ENCODE measurements around the gene AUTS2. TPM values are rescaled to one million over a fixed set of nuclear protein-coding genes. Genes with fewer than 3 reads are reported as not detected.
A peak's percentile ranks its signal among the peaks of the same experiment; 100 is the strongest.

Gene AUTS2
- polyA plus RNA-seq, 1 donor (not counting 4 experiments of a cell fraction or from before 2014, with no cell fraction given): 4.7 TPM

DNA sequence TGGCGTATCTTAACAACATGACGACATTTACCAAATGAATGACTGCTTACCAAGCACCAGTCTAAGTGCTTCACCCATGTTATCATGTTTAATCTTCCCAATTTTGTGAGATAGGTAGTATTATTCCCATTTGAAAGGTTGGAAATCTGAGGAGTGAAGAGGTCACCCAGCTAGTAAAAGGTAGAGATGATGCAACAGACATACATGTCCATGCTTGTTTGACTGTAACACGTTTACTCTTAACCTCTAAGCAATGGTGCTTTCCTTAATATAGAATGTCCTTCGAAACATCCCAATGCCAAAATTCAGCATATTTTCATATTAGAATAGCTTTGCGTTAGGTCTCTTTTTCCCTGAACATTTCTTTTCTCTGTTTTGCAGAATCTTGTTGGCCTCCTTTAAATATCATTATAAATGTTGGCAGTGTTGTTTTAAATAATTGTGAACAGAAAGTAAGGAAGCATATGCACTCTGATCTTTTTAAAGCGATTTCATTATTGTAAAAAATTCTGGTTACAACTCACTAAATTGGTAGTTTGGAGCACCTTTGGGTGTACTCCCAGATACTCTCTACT, 722.8 kb downstream of the AUTS2 start:
- dilution Hi-C loops (cut with MboI; ENCODE audit: extremely low pct_ligation_motif_present, low sequenced_read_pairs): no loop called here
- H3K9me3 ChIP-seq (ENCODE audit: control insufficient read depth, low read depth, low read length): no peaks in the 10 kb centered on the region
- DNase-seq (ENCODE audit: low read depth, low spot score) (no peak), FAIRE-seq (peak; percentile 84)
- no peaks in the 10 kb centered on the region for H3K36me3 ChIP-seq (ENCODE audit: control insufficient read depth in 2 of 2, extremely low read depth in 1 of 2, insufficient read depth in 2 of 2, low read length in 2 of 2)
- H4K20me1 ChIP-seq (ENCODE audit: control insufficient read depth, extremely low read depth, insufficient read depth, low read length): no peaks in the 10 kb centered on the region
- no peak for TF ChIP-seq EZH2 (IDR thresholded peaks at IDR 0.05; ENCODE audit: low read length)
- TF ChIP-seq, protein P1, sequence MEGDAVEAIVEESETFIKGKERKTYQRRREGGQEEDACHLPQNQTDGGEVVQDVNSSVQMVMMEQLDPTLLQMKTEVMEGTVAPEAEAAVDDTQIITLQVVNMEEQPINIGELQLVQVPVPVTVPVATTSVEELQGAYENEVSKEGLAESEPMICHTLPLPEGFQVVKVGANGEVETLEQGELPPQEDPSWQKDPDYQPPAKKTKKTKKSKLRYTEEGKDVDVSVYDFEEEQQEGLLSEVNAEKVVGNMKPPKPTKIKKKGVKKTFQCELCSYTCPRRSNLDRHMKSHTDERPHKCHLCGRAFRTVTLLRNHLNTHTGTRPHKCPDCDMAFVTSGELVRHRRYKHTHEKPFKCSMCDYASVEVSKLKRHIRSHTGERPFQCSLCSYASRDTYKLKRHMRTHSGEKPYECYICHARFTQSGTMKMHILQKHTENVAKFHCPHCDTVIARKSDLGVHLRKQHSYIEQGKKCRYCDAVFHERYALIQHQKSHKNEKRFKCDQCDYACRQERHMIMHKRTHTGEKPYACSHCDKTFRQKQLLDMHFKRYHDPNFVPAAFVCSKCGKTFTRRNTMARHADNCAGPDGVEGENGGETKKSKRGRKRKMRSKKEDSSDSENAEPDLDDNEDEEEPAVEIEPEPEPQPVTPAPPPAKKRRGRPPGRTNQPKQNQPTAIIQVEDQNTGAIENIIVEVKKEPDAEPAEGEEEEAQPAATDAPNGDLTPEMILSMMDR (optimal IDR thresholded peaks at IDR 0.05 in 1 of 3, IDR thresholded peaks at IDR 0.05 in 1 of 3, conservative IDR thresholded peaks at IDR 0.05 in 1 of 3; ENCODE audit: extremely low read depth in 1 of 3, insufficient read depth in 2 of 3, low read length in 3 of 3): no peak
- peak overlapping the region in 1 of 3 experiments; percentile 31 for H3K4me3 ChIP-seq (ENCODE audit: control insufficient read depth in 2 of 3, extremely low read depth in 1 of 3, insufficient read depth in 2 of 3, low read depth in 1 of 3, low read length in 3 of 3)
- no peaks in the 10 kb centered on the region for H3K9me1 ChIP-seq (ENCODE audit: control insufficient read depth, extremely low read depth, insufficient read depth, low read length)
- no peaks in the 10 kb centered on the region for H3K79me2 ChIP-seq (ENCODE audit: control insufficient read depth, insufficient read depth, low read length)
- H3K27ac ChIP-seq (ENCODE audit: control insufficient read depth, insufficient read depth, low read length): peak overlapping the region; percentile 50
- peak overlapping the region; percentile 59 for H3K4me2 ChIP-seq (ENCODE audit: control insufficient read depth, extremely low read depth, insufficient read depth, low read depth, low read length)
- H3K27me3 ChIP-seq (ENCODE audit: control insufficient read depth, extremely low read depth, insufficient read depth, low read length): no peaks in the 10 kb centered on the region
- peaks cover 40% of the 10 kb centered on the region for H3K4me1 ChIP-seq (ENCODE audit: control insufficient read depth, extremely low read depth, insufficient read depth, low read length)
- no peak overlapping the region for H3K9ac ChIP-seq (ENCODE audit: control insufficient read depth, extremely low read depth, insufficient read depth, low read length)
- H2AFZ ChIP-seq (ENCODE audit: control insufficient read depth, low read length): no peak overlapping the region

DNA sequence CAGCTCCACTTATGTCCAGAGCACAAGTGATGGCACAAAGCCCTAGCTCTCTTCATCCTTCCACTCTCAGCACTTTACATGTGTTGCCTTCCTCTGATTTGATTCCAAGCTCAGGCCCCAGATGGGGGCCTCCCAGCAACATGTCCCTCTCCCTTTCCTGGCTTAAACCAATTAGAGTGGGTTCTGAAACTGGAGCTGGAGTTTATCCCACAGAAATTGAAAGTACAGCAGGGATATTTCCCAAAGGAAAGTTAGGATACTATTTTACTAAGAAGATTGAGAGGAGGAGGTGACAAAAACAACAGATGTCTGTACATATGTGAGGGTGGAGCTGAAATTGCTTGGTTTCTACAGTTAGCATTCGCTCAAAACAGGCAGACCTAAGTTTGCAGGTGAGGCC, 724.6 kb downstream of the AUTS2 start:
- H3K27me3 ChIP-seq (ENCODE audit: control insufficient read depth, extremely low read depth, insufficient read depth, low read length): no peaks in the 10 kb centered on the region
- H3K27ac ChIP-seq (ENCODE audit: control insufficient read depth, insufficient read depth, low read length): no peak overlapping the region
- H3K79me2 ChIP-seq (ENCODE audit: control insufficient read depth, insufficient read depth, low read length): no peaks in the 10 kb centered on the region
- H3K4me1 ChIP-seq (ENCODE audit: control insufficient read depth, extremely low read depth, insufficient read depth, low read length): peaks cover 29% of the 10 kb centered on the region
- TF ChIP-seq EZH2 (IDR thresholded peaks at IDR 0.05; ENCODE audit: low read length): no peak
- TF ChIP-seq, protein P1 (optimal IDR thresholded peaks at IDR 0.05 in 1 of 3, IDR thresholded peaks at IDR 0.05 in 1 of 3, conservative IDR thresholded peaks at IDR 0.05 in 1 of 3; ENCODE audit: extremely low read depth in 1 of 3, insufficient read depth in 2 of 3, low read length in 3 of 3): no peak
- no peak overlapping the region for H3K4me2 ChIP-seq (ENCODE audit: control insufficient read depth, extremely low read depth, insufficient read depth, low read depth, low read length)
- DNase-seq (ENCODE audit: low read depth, low spot score) (no peak), FAIRE-seq (no peak)
- no peak overlapping the region for H3K4me3 ChIP-seq (ENCODE audit: control insufficient read depth in 2 of 3, extremely low read depth in 1 of 3, insufficient read depth in 2 of 3, low read depth in 1 of 3, low read length in 3 of 3)
- H3K36me3 ChIP-seq (ENCODE audit: control insufficient read depth in 2 of 2, extremely low read depth in 1 of 2, insufficient read depth in 2 of 2, low read length in 2 of 2): no peaks in the 10 kb centered on the region
- H4K20me1 ChIP-seq (ENCODE audit: control insufficient read depth, extremely low read depth, insufficient read depth, low read length): no peaks in the 10 kb centered on the region
- no peaks in the 10 kb centered on the region for H3K9me1 ChIP-seq (ENCODE audit: control insufficient read depth, extremely low read depth, insufficient read depth, low read length)
- no peak overlapping the region for H2AFZ ChIP-seq (ENCODE audit: control insufficient read depth, low read length)
- dilution Hi-C loops (cut with MboI; ENCODE audit: extremely low pct_ligation_motif_present, low sequenced_read_pairs): no loop called here
- H3K9ac ChIP-seq (ENCODE audit: control insufficient read depth, extremely low read depth, insufficient read depth, low read length): no peak overlapping the region
- H3K9me3 ChIP-seq (ENCODE audit: control insufficient read depth, low read depth, low read length): no peaks in the 10 kb centered on the region
